Articular chondrocyte of knee joint (primary cell): Measurements from ENCODE around the gene RDH16. TPM values are rescaled to one million over a fixed set of nuclear protein-coding genes. Genes with fewer than 3 reads are reported as not detected.

Experiments used
- total RNA-seq: library from RNA; depleted of rRNA; stranded (reverse); fragments of >200 nt; gene quantifications from 2 replicates; pipeline ENCODE4 v1.2.3, GENCODE V29; 2012

The RDH16 gene, protein sequence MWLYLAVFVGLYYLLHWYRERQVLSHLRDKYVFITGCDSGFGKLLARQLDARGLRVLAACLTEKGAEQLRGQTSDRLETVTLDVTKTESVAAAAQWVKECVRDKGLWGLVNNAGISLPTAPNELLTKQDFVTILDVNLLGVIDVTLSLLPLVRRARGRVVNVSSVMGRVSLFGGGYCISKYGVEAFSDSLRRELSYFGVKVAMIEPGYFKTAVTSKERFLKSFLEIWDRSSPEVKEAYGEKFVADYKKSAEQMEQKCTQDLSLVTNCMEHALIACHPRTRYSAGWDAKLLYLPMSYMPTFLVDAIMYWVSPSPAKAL
- total RNA-seq, result 0.11 and 0.13 TPM in 2 replicates

DNA sequence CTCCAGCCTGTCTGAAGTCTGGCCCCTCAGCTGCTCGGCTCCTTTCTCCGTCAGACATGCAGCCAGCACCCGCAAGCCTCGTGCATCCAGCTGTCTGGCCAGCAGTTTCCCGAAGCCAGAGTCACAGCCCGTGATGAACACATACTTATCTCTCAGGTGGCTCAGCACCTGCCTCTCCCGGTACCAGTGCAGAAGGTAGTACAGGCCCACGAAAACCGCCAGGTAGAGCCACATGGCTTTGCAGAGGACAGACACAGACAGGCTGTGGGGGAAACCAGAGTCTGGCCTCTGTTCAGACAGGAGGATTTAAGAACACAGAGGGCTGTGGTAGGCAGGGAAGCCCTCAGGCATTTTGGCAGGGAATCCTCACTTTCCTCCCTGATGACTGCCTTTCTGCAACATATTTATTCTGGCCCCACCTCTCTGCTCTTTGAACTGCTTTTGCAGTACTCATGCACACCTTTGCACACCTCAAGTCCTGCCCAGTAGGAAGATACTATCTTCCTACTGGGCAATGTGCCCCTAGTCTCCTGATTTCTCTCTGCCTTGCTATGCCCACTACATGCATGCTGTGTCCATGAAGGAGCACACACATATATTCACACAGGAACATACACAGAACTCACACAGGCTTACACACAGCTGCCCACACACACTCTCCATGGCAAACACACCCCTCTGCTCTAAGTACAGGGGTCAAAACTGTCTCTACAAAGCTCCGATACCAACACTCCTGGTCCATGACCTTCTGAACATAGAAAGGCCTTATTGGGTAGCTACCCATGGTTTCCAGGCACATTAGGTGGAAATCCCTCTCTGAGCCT, at the start of gene RDH16:
Gene RDH16, minus strand, starts transcription at position 380 of the 824 bp plus-strand sequence. Its CDS starts 146 bp downstream, at position 234.

GRCh38 chr12:57005980-57006808, 48.8 kb upstream of the RDH16 start, which contains the start of gene ZBTB39:
TSS of gene ZBTB39 (minus strand) at chr12:57006546. CDS start at chr12:57004917, 1,629 bp downstream.

DNA sequence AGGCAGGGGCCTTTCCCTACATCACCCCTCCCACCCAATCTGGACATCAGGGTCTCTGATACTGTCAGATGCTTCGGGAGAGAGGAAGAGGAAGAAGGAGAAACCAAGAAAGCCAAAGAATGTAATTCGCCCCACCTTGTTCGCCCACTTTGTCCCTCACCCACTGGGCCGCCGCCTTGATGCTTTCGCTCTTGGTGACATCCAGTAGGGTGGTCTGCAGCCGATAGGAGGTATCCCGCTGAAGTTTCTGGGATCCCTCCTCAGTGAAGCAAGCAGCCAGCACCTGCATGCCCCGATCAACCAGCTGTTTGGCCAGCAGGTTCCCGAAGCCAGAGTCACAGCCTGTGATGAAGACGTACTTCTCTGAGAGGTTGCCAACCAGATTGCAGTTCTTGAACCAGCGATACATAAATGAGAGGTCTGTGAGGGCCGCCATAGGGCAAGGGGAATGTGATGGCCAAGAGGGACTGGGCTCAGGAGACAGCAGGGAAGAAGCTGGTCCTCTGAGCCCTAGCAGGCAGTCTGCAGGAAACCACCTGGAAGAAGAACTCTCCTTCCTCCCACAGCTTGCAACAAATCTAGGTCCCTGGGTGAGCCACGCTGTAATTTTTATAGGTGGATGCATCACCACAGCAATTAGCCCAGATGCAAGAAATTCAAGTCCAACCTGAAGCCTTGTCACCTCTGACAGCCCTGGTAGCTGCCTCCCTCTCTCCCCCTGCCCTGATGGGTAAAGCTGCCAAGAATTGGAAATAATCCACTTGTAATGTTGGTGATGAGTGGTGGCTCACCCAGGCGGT, 23.4 kb downstream of the RDH16 start, which contains the start of gene SDR9C7:
Gene SDR9C7, minus strand, starts transcription at position 583 of the 800 bp plus-strand sequence. Its CDS starts 147 bp downstream, at position 436.

Other genes starting within 250 kb of the RDH16 start
- 1,159 and 1,183 TPM in 2 replicates for gene NACA, start 232.3 kb downstream of the RDH16 start, total RNA-seq
- 9.7 and 12.5 TPM in 2 replicates for gene PRIM1, start 205.3 kb downstream of the RDH16 start, total RNA-seq
- gene HSD17B6, start 194.3 kb downstream of the RDH16 start, total RNA-seq, result 1.2 TPM in 2 replicates
- not detected in 2 replicates for gene SDR9C7, start 23.2 kb downstream of the RDH16 start, total RNA-seq
- 5.1 and 5.2 TPM in 2 replicates for gene ZBTB39, start 48.9 kb upstream of the RDH16 start, total RNA-seq
- not detected in 2 replicates for gene TAC3, start 58.9 kb upstream of the RDH16 start, total RNA-seq
- 0.32 TPM in 1 of 2 replicates, not detected in the other for gene MYO1A, start 92.5 kb upstream of the RDH16 start, total RNA-seq
- gene NEMP1, start 121.2 kb upstream of the RDH16 start, total RNA-seq, result 8.5 and 15.5 TPM in 2 replicates
- 37.0 and 46.5 TPM in 2 replicates for gene NAB2, start 131.5 kb upstream of the RDH16 start, total RNA-seq
- gene STAT6, start 153.8 kb upstream of the RDH16 start, total RNA-seq, result 133 and 158 TPM in 2 replicates
- 495 and 578 TPM in 2 replicates for gene LRP1, start 170.9 kb upstream of the RDH16 start, total RNA-seq
- not detected in 2 replicates for gene LRP1-AS, start 190.0 kb upstream of the RDH16 start, total RNA-seq